ENCODE measurements around the gene TSPAN9. TPM values are rescaled to one million over a fixed set of nuclear protein-coding genes. Genes with fewer than 3 reads are reported as not detected.

TSPAN9 gene
- total and polyA plus RNA-seq, 2 experiments from 2014 or later = 6.0 to 31.5 TPM

- TF ChIP-seq REST (IDR thresholded peaks at IDR 0.05; ENCODE audit: unreplicated experiment) = no peak
Observed at GRCh38 chr12:3305464-3305863, 228.3 kb downstream of the TSPAN9 start (continued).

GRCh38 chr12:3305904-3306619 lies 228.9 kb downstream of the TSPAN9 start:
- H3K4me3 Mint-ChIP-seq = no peak overlapping the region
- Histone ChIP-seq H3K9me2 (ENCODE audit: insufficient read depth) (no peaks in the 10 kb centered on the region), H3K4me3 (no peak overlapping the region), H3K79me2 (replicated peaks; ENCODE audit: insufficient read depth) (no peaks in the 10 kb centered on the region), H3K4me1 (ENCODE audit: insufficient read depth) (no peaks in the 10 kb centered on the region), H3K27ac (ENCODE audit: low read depth) (no peak overlapping the region), H3K4me2 (no peak overlapping the region), H4K20me1 (replicated peaks; ENCODE audit: insufficient read depth) (no peaks in the 10 kb centered on the region), H3K27me3 (ENCODE audit: insufficient read depth) (no peaks in the 10 kb centered on the region), H3F3A (replicated peaks; ENCODE audit: low read depth) (no peaks in the 10 kb centered on the region), H3K36me3 (ENCODE audit: insufficient read depth) (no peaks in the 10 kb centered on the region), H2AFZ (no peak overlapping the region)
- no peaks in the 10 kb centered on the region for H3K9me3 Mint-ChIP-seq
- TF ChIP-seq STAT1 (IDR thresholded peaks at IDR 0.05; ENCODE audit: unreplicated experiment) = no peak
- TF ChIP-seq ZNF462 (CRISPR knock-in tag; IDR thresholded peaks at IDR 0.05) = no peak
- no peak for TF ChIP-seq ETS1 (IDR thresholded peaks at IDR 0.05)
- no peak for TF ChIP-seq CTCF (conservative IDR thresholded peaks at IDR 0.05; ENCODE audit: low read depth in 2 of 2)
- TF ChIP-seq EZH2 (IDR thresholded peaks at IDR 0.05; ENCODE audit: low read depth, unreplicated experiment) = no peak
- no peak for TF ChIP-seq ZNF114 (CRISPR knock-in tag; IDR thresholded peaks at IDR 0.05)
- no peak for TF ChIP-seq POLR2AphosphoS5 (IDR thresholded peaks at IDR 0.05; ENCODE audit: low read depth)
- H3K27ac Mint-ChIP-seq = no peak overlapping the region
- H3K4me1 Mint-ChIP-seq = peaks cover 6% of the 10 kb centered on the region; the same call in 2 of the 3 replicates
- ATAC-seq (no peak), DNase-seq (ENCODE audit: low spot score) (no peak)
- H3K36me3 Mint-ChIP-seq (ENCODE audit: low read depth) = no peaks in the 10 kb centered on the region
- H3K27me3 Mint-ChIP-seq (ENCODE audit: insufficient read depth, low read depth, poor library complexity) = peaks cover 25% of the 10 kb centered on the region
